ENCODE measurements around the gene LEF1. TPM values are rescaled to one million over a fixed set of nuclear protein-coding genes. Genes with fewer than 3 reads are reported as not detected.

Gene LEF1
- total and polyA plus RNA-seq, 4 donors: 0.15 to 19.1 (median 3.1) TPM

GRCh38 chr4:108036213-108036612 is 132.5 kb downstream of the LEF1 start:
- Histone ChIP-seq H3K27ac (ENCODE audit: low read depth in 1 of 2, low read length in 2 of 2) (no peak overlapping the region), H3K27me3 (ENCODE audit: control insufficient read depth in 1 of 2, insufficient read depth in 2 of 2, low read length in 1 of 2) (no peaks in the 10 kb centered on the region), H3K4me1 (ENCODE audit: control insufficient read depth in 1 of 2, insufficient read depth in 2 of 2, low read length in 2 of 2) (no peaks in the 10 kb centered on the region), H3K9me3 (ENCODE audit: control insufficient read depth, low read length) (no peaks in the 10 kb centered on the region), H3K4me3 (ENCODE audit: low read length in 2 of 2) (no peak overlapping the region), H3K36me3 (ENCODE audit: control insufficient read depth in 1 of 2, insufficient read depth in 2 of 2, low read length in 1 of 2) (peaks cover 5 to 9% of the 10 kb centered on the region in 2 donors)
- DNase-seq: no peak
- ATAC-seq (ENCODE audit: low FRiP score): no peak
- 82 to 90% methylated on average over 7 of the region's 7 CpGs for WGBS, 2 donors
- intact Hi-C loops (cut with DNase I): no loop called here

GRCh38 chr4:108035691-108036090 is 133.0 kb downstream of the LEF1 start:
- Histone ChIP-seq H3K36me3 (ENCODE audit: control insufficient read depth in 1 of 2, insufficient read depth in 2 of 2, low read length in 1 of 2) (peaks cover 5 to 11% of the 10 kb centered on the region in 2 donors), H3K4me1 (ENCODE audit: control insufficient read depth in 1 of 2, insufficient read depth in 2 of 2, low read length in 2 of 2) (no peaks in the 10 kb centered on the region), H3K27ac (ENCODE audit: low read depth in 1 of 2, low read length in 2 of 2) (no peak overlapping the region), H3K27me3 (ENCODE audit: control insufficient read depth in 1 of 2, insufficient read depth in 2 of 2, low read length in 1 of 2) (no peaks in the 10 kb centered on the region), H3K9me3 (ENCODE audit: control insufficient read depth, low read length) (no peaks in the 10 kb centered on the region), H3K4me3 (ENCODE audit: low read length in 2 of 2) (no peak overlapping the region)
- ATAC-seq (ENCODE audit: low FRiP score) (no peak), DNase-seq (no peak)
- intact Hi-C loops (cut with DNase I): no loop called here
- WGBS, 2 donors: 92 to 94% methylated on average over 6 of the region's 6 CpGs

GRCh38 chr4:108034565-108034964 is 134.2 kb downstream of the LEF1 start:
- WGBS, 2 donors: 76% methylated on average over 7 of the region's 7 CpGs
- Histone ChIP-seq H3K9me3 (ENCODE audit: control insufficient read depth, low read length) (no peaks in the 10 kb centered on the region), H3K27ac (ENCODE audit: low read depth in 1 of 2, low read length in 2 of 2) (no peak overlapping the region), H3K4me3 (ENCODE audit: low read length in 2 of 2) (no peak overlapping the region), H3K36me3 (ENCODE audit: control insufficient read depth in 1 of 2, insufficient read depth in 2 of 2, low read length in 1 of 2) (peaks cover 5 to 11% of the 10 kb centered on the region in 2 donors), H3K4me1 (ENCODE audit: control insufficient read depth in 1 of 2, insufficient read depth in 2 of 2, low read length in 2 of 2) (no peaks in the 10 kb centered on the region), H3K27me3 (ENCODE audit: control insufficient read depth in 1 of 2, insufficient read depth in 2 of 2, low read length in 1 of 2) (no peaks in the 10 kb centered on the region)
- intact Hi-C loops (cut with DNase I): no loop called here
- no peak for DNase-seq
- ATAC-seq (ENCODE audit: low FRiP score): no peak

- Histone ChIP-seq H3K27ac (ENCODE audit: low read depth in 1 of 2, low read length in 2 of 2) (no peak overlapping the region), H3K4me1 (ENCODE audit: control insufficient read depth in 1 of 2, insufficient read depth in 2 of 2, low read length in 2 of 2) (no peaks in the 10 kb centered on the region), H3K36me3 (ENCODE audit: control insufficient read depth in 1 of 2, insufficient read depth in 2 of 2, low read length in 1 of 2) (peaks cover 5 to 18% of the 10 kb centered on the region in 2 donors), H3K4me3 (ENCODE audit: low read length in 2 of 2) (no peak overlapping the region), H3K27me3 (ENCODE audit: control insufficient read depth in 1 of 2, insufficient read depth in 2 of 2, low read length in 1 of 2) (no peaks in the 10 kb centered on the region), H3K9me3 (ENCODE audit: control insufficient read depth, low read length) (no peaks in the 10 kb centered on the region)
- DNase-seq (no peak), ATAC-seq (ENCODE audit: low FRiP score) (no peak)
- intact Hi-C loops (cut with DNase I): no loop called here
Measured at GRCh38 chr4:108033348-108033747, 135.4 kb downstream of the LEF1 start.

DNA sequence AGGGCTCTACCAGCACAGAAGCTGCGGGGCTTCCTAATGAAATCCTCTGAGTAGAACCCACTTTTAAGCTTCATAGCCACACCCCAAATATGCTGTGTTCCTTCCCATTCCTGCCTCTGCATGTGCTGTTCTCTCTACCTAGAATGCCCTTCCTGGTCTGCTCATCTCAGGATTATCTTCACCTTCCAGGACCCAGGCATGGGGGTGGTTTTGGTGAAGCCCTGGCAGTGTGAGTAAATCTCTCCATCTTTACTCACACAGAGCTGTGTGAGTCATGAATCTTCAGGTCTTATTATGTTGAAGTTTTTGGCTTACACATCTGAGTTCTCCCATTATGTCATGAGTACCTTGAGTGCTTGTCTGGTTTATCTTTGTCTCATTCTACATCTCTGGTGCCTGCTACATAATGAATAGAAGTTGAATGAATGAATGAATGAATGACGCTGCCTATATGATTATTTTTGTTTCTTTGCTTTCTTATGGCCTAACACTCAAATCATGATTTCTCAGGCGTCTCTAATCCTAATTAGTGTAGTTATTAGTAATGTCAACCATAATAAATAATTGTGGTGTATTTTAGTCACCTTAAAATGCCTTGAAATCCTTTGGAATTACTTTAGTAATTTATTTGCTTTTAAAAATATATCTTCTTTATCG is 137.2 kb downstream of the LEF1 start:
- intact Hi-C loops (cut with DNase I): no loop called here
- ATAC-seq (ENCODE audit: low FRiP score) (no peak), DNase-seq (no peak)
- Histone ChIP-seq H3K4me1 (ENCODE audit: control insufficient read depth in 1 of 2, insufficient read depth in 2 of 2, low read length in 2 of 2) (no peaks in the 10 kb centered on the region), H3K4me3 (ENCODE audit: low read length in 2 of 2) (no peak overlapping the region), H3K27me3 (ENCODE audit: control insufficient read depth in 1 of 2, insufficient read depth in 2 of 2, low read length in 1 of 2) (no peaks in the 10 kb centered on the region), H3K36me3 (ENCODE audit: control insufficient read depth in 1 of 2, insufficient read depth in 2 of 2, low read length in 1 of 2) (peaks cover 5 to 24% of the 10 kb centered on the region in 2 donors), H3K27ac (ENCODE audit: low read depth in 1 of 2, low read length in 2 of 2) (no peak overlapping the region), H3K9me3 (ENCODE audit: control insufficient read depth, low read length) (no peaks in the 10 kb centered on the region)
- 96% methylated on average over 4 of the region's 4 CpGs for WGBS, 2 donors

- DNase-seq (no peak), ATAC-seq (ENCODE audit: low FRiP score) (no peak)
- 89 to 91% methylated on average over 2 of the region's 2 CpGs for WGBS, 2 donors
- no peak overlapping the region for H3K27ac ChIP-seq (ENCODE audit: low read depth in 1 of 2, low read length in 2 of 2)
- no peaks in the 10 kb centered on the region for H3K27me3 ChIP-seq (ENCODE audit: control insufficient read depth in 1 of 2, insufficient read depth in 2 of 2, low read length in 1 of 2)
- no peak overlapping the region for H3K4me3 ChIP-seq (ENCODE audit: low read length in 2 of 2)
- H3K36me3 ChIP-seq (ENCODE audit: control insufficient read depth in 1 of 2, insufficient read depth in 2 of 2, low read length in 1 of 2): peaks cover 5 to 22% of the 10 kb centered on the region in 2 donors
- intact Hi-C loops (cut with DNase I): no loop called here
- H3K9me3 ChIP-seq (ENCODE audit: control insufficient read depth, low read length): no peaks in the 10 kb centered on the region
- no peaks in the 10 kb centered on the region for H3K4me1 ChIP-seq (ENCODE audit: control insufficient read depth in 1 of 2, insufficient read depth in 2 of 2, low read length in 2 of 2)
Measured at GRCh38 chr4:108030332-108030731, 138.4 kb downstream of the LEF1 start.

- Histone ChIP-seq H3K4me1 (ENCODE audit: control insufficient read depth in 1 of 2, insufficient read depth in 2 of 2, low read length in 2 of 2) (no peaks in the 10 kb centered on the region), H3K9me3 (ENCODE audit: control insufficient read depth, low read length) (no peaks in the 10 kb centered on the region), H3K27me3 (ENCODE audit: control insufficient read depth in 1 of 2, insufficient read depth in 2 of 2, low read length in 1 of 2) (no peaks in the 10 kb centered on the region), H3K36me3 (ENCODE audit: control insufficient read depth in 1 of 2, insufficient read depth in 2 of 2, low read length in 1 of 2) (peaks cover 5 to 22% of the 10 kb centered on the region in 2 donors), H3K4me3 (ENCODE audit: low read length in 2 of 2) (no peak overlapping the region), H3K27ac (ENCODE audit: low read depth in 1 of 2, low read length in 2 of 2) (no peak overlapping the region)
- 91% methylated on average over 5 of the region's 5 CpGs for WGBS, 2 donors
- DNase-seq (no peak), ATAC-seq (ENCODE audit: low FRiP score) (no peak)
- intact Hi-C loops (cut with DNase I): no loop called here
Measured at GRCh38 chr4:108029731-108030130, 139.0 kb downstream of the LEF1 start.

DNA sequence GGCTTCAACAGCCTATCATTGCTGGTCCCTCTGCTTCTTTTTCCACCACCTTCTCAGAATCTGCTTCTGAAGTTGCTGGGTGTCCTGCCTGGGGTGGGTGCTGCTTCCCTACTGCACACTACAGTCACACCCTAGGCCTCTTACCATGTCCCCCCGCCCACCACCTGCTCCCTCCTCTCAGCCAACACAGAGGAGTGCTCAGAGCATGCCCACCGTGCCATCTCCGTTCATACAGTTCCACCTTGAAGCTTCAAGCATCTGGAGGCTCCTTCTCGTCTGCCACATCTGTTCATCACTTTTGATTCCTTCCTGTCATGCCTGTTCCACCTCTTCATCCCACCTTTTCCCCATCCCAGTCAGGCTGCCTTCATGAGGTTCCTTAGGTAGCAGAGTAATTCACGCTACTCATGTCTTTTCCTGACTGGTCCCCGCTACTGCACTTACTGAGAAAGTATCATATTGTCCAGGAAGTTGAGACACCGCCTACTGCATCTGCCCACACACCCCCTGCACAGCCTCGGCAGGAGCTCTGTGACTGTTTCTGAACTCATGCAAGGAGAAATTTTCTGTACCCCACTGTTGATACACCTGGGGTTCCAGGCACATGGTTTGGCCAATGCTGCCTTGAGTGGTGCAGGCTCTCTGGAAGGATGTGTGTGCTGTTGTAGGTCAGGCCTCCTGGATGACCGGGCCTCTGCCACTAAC is 139.6 kb downstream of the LEF1 start:
- ATAC-seq (ENCODE audit: low FRiP score): no peak
- H3K4me1 ChIP-seq (ENCODE audit: control insufficient read depth in 1 of 2, insufficient read depth in 2 of 2, low read length in 2 of 2): no peaks in the 10 kb centered on the region
- intact Hi-C loops (cut with DNase I): no loop called here
- DNase-seq: no peak
- no peaks in the 10 kb centered on the region for H3K9me3 ChIP-seq (ENCODE audit: control insufficient read depth, low read length)
- WGBS, 2 donors: 88 to 90% methylated on average over 9 of the region's 9 CpGs
- peaks cover 4 to 20% of the 10 kb centered on the region in 2 donors for H3K36me3 ChIP-seq (ENCODE audit: control insufficient read depth in 1 of 2, insufficient read depth in 2 of 2, low read length in 1 of 2)
- H3K27me3 ChIP-seq (ENCODE audit: control insufficient read depth in 1 of 2, insufficient read depth in 2 of 2, low read length in 1 of 2): no peaks in the 10 kb centered on the region
- H3K27ac ChIP-seq (ENCODE audit: low read depth in 1 of 2, low read length in 2 of 2): no peak overlapping the region
- no peak overlapping the region for H3K4me3 ChIP-seq (ENCODE audit: low read length in 2 of 2)

DNA sequence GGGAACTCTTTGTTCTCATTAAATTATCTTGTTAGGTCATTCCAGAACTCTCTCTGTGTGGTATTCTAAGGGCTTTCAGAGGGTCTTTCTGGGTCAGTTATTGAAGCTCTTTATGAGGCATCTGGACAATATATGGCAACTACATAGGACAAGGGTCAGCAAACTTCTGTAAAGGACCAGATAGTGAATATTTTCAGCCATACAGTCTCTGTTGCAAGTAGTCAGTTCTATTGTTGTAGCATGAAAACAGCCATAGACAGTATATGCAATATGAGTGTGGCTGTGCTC is 143.9 kb downstream of the LEF1 start:
- Histone ChIP-seq H3K4me1 (ENCODE audit: control insufficient read depth in 1 of 2, insufficient read depth in 2 of 2, low read length in 2 of 2) (no peaks in the 10 kb centered on the region), H3K4me3 (ENCODE audit: low read length in 2 of 2) (no peak overlapping the region), H3K9me3 (ENCODE audit: control insufficient read depth, low read length) (no peaks in the 10 kb centered on the region), H3K36me3 (ENCODE audit: control insufficient read depth in 1 of 2, insufficient read depth in 2 of 2, low read length in 1 of 2) (peaks cover 5 to 22% of the 10 kb centered on the region in 2 donors), H3K27ac (ENCODE audit: low read depth in 1 of 2, low read length in 2 of 2) (no peak overlapping the region), H3K27me3 (ENCODE audit: control insufficient read depth in 1 of 2, insufficient read depth in 2 of 2, low read length in 1 of 2) (no peaks in the 10 kb centered on the region)
- intact Hi-C loops (cut with DNase I): loop anchor here in 1 of 2 donors (5.0 kb wide), 1 partner anchor 547 kb away; no protein-coding TSS in a partner anchor
- no peak for ATAC-seq (ENCODE audit: low FRiP score)
- DNase-seq: no peak
